Measurements from ENCODE around the gene EXOC1L.

The EXOC1L gene, protein sequence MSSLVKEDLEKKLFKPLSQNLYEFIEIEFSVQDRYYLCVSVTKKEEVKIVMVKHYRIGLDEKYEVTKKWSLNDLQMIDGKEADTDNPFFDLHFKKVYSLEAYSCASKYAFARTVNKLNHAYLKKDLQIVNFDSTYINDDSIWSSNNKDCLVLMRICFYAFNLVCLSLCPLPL

DNA sequence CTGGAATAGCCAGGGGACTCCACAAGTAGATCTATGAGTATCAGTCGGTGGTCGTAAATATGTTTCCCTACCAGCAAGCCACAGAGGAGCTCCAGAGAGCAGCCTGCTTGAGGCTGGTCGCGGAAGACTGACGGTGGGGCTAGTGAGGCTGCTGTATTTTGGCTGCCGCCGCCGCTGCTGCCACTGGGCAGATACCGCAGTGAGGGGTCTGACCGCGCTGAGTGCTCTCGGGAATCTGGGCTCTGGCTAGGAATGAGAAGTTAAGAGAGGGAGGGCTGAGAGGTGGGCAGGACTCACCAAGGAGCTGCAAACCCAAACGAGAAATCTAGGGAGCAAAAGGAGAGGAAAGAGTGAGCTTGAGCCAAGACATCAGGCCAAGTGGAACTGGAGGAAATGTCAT, at the start of gene EXOC1L:
EXOC1L (plus strand) TSS at position 157 of the 400 bp plus-strand sequence; CDS start at position 394, 237 bp downstream.
- no peak for DNase-seq

DNA sequence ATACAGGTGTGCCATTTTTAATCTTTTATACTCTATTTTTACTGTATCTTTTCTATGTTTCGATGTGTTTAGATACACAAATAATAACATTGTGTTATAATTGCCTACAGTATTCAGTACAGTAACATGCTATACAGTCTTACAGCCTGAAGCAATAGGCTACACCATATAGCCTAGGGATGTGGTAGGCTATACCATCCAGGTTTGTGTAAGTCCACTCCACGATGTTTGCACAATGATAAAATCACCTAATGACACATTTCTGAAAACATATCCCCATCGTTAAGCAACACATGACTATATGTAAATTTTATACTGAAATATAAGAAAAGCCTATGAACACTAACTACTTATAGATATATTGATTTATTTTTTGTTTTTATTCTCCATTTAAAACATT, 48.9 kb upstream of the EXOC1L start:
- no peak for DNase-seq

DNA sequence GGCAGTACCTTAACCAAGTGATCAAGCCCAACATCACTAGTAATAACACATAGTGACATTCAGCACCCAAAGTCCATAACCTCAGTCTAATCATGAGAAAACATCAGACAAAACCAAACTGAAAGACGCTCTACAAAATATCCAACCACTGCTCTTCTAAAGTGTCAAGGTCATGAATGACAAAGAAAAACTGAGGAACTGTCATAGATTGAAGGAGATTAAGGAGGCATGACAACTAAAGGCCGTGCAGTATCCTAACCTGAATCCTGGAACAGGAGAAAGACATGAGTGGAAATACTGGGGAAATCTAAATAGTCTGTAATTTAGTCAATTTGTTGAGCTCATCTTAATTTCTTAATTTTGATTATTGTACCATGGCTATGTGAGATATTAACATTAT, 38.2 kb upstream of the EXOC1L start:
- DNase-seq = no peak

DNA sequence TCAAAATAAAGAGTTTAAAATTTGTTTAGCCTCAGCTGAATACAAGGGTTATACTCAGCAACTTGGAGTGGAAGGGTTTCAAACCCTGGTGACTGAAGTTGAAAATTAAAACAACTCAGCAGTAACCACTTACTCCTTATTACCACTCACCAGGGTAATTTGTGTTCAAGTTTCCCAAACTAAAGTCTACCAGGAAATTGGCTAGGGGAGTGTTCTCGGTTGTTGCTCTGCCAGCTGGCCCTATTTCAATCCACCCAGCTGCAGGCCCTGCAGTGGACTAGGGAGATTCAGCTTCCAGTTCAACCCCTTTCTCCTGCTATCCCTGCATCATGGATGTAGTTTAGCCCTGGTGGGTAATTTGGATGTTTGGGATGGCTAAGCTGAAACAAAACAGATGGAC, 37.8 kb upstream of the EXOC1L start:
- DNase-seq = no peak

DNA sequence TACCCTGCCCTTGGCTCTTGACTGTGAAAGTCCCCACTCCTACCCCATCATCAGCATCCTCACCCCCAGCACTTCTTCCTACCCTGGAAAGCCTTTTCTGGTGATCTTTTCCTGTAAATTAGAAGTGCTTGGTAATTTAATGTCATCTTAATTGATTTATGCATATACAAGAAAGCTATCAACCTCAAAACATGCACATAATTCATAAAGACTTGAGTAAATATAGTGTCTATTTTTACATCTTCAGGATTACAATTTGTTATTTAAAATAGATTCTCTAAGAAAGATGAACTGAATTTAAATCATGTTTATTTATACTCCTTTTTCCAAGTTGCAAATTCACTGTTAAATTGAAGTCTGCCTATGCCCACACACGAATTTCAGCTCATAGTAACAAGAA, 36.0 kb upstream of the EXOC1L start:
- DNase-seq = no peak

DNA sequence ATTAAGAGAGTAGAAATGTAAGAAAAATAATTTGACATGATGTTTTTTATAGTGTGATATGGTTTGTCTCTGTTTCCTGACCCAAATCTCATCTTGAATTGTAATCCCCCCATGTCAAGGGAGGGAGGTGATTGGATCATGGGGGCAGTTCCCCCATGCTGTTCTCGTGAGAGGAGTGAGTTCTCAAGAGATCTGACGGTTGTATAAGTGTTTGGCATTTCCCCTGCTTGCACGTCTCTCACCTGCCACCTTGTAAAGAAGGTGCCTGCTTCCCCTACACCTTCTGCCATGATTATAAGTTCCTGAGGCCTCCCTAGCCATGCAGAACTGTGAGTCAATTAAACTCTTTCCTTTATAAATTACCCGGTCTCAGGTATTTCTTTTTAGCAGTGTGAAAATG, 34.8 kb upstream of the EXOC1L start:
- no peak for DNase-seq

DNA sequence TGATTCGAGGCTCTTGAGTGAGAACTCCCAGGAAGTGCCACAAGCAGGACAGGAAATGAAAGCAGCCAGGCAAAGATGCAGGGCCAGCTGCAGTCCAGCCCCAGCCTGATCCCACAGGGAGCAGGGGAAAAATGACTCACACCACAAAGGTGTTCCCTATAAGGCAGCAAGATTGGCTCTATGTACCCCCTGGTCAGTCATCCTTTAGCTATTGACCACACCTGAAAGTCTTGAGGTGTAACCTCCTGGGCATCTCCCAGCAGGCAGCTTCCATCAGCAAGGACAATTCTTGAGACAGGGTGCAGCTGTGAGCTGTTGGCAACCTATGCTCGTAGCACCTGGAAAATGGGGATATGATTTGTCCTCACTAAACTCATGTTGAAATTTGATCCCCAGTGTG, 27.9 kb upstream of the EXOC1L start:
- no peak for DNase-seq

DNA sequence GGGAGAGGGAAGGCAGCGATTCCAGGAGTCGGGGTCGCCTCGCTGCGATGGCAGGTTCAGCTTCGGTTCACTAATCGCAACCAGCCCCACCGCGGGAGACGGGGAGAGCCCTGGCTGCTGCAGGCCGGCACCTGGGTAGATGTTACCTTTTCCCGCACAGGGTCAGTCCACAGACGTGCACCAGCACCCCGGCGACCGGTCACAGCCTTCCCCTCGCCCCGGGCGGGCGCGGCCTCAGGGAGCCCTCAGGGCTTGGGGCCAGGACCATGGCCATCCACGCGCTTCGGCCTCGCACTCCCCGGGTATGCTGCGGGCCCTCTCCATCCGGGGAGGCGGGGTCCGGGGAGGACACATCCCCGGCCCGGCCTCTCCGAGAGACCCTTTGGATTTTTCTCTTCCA, 26.1 kb upstream of the EXOC1L start:
- no peak for DNase-seq

DNA sequence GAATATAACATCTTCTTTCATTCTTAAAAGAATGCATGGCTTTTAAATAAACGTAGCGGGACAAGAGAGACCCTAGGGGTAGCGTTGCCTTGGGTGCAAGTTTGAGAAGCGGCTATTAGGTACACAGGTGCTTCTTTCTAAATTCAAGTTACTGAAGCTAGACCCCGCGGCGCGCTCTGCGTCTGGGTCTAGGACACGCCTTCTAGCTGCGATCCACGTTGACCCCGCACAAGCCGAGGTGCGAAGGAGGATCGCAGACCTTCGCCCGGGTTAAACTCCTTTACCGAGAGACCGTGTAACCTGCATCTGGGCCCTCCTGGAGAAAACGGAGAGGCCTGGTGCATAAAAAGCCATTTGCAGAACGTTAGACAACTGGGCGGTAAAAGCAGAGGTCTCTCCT, 25.5 kb upstream of the EXOC1L start:
- DNase-seq = no peak

DNA sequence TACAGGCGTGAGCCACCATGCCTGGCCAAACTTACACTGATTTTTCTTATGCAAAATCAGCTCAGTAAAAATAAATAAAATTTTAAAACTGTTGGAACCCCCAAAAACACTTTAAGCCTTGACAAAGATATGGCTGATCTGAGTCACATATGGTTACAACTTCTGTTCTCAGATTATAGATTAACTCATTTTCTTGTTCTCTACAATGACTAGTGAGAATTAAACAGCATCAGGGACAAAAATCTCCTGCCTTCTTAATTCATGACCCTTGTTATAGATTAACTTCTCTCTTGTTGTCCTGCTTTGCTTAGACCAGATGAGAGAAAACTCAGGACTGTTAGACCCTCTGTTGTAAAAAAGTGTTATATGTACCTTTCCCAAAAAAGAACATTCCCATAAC, 24.2 kb upstream of the EXOC1L start:
- DNase-seq = no peak

DNA sequence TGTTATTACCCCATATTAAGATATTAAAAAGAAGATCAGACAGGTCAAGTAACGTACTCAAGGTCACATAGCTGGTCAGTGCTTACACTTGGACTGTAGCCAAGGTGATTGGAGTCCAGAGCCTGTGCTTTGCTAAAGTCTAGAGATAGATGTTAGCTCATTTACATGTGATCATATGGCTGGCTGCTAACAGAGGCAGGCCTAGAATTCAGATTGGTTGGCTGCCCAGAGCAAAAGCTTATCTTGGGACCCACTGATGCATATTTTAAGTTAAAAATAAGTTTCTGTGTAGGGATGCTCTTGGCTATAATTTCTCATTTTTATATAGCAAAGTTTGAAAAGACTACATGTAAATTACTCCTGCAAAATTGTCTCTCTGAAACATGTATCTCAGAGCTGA, 18.1 kb upstream of the EXOC1L start:
- DNase-seq = no peak

DNA sequence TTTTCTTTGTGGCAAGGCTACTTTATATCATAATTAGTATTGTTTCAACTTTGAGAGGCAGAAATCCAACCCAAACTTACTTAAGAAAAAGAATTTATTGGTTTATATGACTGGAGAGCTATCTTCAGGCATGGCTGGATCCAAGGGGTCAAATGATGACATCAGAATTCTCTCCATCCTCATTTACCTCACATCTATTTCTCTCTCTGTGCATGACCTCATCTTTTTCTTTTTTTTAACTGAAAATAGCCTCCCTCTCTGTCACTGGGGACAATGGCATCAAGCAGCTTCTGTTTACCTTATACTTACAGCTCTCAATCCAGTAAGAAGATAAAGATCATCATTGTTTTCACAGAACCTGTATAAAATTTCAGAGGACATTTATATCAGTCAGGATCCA, 12.0 kb upstream of the EXOC1L start:
- no peak for DNase-seq

DNA sequence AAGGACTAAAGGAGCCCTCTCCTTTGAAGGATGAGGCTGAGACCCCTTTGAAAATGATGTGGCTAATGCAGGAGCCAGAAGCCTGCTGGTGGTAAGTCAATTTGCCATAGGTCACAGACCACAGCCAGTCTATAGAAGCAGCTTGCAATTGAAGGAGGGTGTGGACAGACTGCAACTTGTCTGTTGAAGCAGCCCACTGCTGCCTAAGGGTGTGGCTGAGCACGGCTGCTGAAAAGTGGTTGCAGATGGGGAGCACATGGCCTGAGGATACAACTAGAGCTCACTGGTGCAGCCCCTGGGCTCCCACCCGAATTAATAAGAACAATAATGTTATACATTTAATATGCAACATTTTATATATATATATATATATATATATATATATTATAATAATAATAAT, 11.4 kb upstream of the EXOC1L start:
- no peak for DNase-seq

DNA sequence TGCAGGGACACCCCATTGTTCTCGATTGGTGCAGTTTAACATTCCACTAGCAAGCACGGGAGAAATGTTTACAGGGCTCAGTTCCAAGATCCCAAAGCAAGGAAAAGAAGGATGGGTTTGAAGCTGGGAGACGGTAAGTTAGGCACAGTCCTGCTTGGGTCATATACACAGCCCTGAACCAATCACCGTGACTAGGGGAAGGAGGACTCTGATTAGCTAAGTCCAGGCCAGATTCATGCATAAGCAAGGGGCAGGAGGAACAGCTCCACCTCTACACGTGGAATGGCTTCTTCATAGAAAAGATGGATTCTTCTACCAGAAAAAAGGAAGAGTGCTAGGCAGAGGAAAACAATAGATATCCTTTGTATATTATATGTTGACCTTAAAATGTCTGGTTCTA, 11.0 kb upstream of the EXOC1L start:
- no peak for DNase-seq

DNA sequence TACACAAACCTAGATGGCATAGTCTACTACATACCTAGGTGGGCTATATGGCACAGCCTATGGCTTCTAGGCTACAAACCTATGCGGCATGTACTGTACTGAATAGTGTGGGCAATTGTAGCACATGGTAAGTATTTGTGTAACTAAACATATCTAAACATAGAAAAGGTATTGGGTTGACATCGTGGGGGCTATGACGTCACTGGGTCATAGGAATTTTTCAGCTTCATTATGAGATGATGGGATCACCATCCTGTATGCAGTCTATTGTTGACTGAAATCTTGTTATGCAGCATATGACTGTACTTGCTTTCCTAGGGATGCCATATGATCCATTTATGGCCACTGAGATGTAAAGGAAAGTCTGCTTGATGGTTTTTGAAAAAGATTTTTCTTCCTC, 1.9 kb upstream of the EXOC1L start:
- no peak for DNase-seq

DNA sequence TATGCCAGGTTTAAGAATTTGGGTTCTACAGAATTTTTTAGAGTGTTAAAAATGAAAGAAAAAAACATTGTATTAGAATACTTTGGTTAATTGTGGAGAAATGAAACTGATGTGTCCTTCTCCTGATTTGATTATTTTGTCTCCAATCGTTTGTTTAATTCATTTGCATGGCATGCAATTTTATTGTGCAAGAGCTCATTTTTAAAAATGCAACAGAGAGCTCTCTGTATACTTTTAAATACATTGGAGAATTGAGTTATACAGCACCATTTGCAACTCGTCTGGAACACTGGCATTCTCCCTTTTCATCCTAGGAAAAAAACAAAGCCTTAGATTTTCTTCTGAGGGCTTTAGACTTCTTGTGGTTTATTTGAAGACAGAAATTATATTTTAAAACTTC, 689 bp downstream of the EXOC1L start:
- no peak for DNase-seq

DNA sequence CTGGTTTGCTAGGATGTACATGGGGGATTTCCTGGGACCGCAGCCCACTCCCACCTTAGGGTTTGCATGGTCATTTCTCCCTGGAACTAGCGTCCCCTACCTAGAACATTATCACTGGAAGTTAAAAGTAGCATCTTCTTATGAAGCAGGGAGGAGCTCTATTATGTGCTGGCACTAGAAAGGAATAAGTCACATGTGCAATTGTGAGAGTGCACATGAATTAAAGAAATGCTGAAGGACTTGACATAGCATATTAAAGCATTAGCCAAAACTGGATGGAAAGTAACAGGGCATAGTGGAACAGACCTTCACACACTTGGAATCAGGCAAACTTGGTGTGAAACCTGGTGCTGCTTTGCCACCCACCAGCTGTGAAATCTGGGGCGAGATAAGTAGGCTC, 2.7 kb downstream of the EXOC1L start:
- no peak for DNase-seq

DNA sequence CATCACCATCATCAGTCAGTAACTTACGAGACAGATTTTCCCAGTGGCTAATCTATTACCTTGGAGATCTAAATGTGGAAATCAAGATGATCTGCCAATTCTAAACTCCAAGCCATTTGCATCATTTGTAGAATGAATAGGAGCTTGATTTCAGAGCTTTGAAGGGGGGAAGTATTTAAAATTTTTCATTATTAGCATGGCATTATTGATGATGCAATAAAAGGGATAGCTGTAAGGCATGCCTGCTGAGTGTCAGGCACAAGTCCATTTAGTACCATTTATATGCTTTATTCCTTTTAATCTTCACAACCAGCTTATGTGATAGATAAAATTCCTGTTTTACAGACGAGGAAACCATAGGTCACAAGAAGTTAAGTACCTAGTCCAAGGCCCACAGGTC, 5.3 kb downstream of the EXOC1L start:
- no peak for DNase-seq

DNA sequence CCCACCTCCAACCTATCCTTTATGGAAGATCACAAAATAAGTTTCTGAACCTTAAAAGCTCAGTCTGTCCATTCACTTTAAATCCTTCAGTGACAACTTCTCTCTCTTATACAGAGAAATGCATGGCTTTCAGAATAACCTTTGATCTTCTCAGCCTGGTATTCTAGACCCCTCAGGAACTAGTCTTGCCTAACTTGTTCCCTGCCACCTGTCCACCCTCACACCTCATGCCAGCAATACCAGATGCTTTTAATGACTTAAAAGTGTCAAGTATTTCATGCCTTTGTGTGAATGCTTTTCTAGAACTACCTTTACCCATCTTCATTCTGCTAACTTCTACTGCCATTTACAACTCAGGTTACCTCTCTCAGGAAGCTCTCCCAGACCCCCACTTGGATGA, 7.4 kb downstream of the EXOC1L start:
- no peak for DNase-seq

DNA sequence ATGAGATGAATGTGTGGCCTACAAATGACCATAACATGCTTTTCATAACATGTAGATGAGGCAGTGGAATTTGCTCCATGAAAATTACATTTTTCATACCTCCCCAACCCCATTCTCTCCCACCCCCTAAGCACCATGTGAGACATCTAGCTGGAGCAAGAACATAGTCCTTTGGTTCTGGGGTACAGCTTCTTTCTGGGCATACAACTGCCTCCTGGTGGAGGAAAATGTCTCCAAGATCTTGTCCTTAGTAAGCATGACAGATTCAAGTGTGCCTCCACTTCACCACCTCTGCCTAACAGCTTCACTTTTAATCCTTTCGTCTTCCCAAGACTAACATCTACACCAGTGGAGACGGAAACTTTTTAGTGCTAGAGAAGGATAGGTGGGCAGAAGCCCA, 8.0 kb downstream of the EXOC1L start:
- DNase-seq = no peak

DNA sequence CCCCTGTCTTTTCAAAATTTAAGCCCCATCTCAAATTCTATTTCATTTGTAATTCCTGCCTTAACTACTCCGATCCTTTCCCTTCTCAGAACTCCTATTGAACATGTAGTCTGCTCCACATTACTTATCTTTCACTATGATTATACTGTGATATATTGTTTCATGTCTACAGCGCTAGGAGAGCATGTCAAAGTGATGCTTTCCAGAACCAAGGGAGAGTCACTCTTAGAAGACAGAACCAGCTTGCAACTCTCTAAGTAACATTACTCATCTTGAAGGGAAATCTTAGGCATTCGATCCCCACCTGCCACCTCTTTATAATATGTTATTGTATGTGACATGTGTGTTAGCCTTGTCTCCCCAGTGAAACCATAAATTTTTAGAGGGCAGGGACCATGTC, 10.5 kb downstream of the EXOC1L start:
- no peak for DNase-seq

DNA sequence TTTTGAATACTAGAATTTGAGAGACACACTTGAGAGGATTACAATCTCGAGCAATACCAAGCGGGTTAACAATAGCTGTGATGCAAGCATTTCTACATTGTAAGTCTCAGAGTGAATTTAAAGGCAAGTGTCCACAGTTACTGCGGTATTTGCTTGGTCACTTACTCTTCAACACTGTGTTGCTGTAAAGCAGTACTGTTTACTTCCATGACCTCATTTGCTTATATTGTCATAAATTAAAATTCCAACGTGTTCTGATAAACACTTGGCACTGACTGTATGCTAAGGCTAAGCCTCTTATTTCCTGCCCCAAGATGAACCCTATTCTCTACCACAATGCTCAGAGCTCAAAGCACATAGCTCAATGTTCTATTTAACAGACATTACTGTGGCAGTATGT, 11.1 kb downstream of the EXOC1L start:
- no peak for DNase-seq

DNA sequence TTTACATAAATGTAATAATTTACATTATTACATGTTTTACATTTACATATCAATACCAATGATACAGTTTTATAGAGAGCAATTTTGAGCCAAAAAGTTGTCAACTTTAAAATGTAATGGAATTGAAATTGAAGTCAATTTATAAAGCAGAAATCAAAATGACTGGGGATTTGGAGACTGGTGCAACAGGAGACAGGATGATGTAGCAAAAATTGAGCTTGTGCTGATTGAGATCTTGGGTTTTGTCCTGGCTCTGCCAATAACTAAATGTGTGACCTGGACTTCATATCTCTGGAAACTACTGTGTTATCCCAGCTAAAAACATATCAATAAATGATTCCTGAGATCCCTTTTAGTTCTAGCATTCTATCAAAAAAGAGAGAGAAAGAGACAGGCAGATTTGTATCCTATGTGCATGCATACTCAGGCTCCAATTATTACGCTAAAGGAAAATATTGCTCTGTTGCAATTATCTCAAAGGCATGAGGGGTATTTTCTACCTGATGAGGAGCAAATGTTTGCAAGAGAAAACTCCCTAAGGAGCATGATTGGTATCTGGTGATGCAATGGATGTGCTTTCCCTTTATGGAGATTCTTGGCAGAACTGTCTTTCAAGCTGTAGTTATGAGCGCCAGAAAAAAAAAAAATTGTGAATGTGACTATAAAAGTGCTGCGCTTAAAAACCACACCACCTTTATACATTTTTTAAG, 14.7 kb downstream of the EXOC1L start:
- DNase-seq = no peak

DNA sequence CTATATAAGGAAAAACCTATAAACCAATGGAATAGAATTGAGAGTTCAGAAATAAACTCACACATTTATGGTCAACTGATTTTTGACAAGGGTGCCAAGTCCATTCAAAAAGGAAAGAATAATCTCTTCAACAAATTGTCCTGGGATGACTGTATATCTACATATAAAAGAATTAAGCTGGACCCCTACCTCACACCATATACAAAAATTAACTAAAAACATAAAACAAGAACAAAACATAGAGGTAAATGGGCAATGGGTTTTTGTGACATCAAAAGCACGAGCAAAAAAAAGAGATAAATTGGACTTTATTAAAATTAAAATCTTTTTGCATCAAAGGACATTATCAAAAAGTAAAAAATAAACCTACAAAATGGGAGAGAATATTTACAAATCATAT, 18.3 kb downstream of the EXOC1L start:
- DNase-seq = no peak

DNA sequence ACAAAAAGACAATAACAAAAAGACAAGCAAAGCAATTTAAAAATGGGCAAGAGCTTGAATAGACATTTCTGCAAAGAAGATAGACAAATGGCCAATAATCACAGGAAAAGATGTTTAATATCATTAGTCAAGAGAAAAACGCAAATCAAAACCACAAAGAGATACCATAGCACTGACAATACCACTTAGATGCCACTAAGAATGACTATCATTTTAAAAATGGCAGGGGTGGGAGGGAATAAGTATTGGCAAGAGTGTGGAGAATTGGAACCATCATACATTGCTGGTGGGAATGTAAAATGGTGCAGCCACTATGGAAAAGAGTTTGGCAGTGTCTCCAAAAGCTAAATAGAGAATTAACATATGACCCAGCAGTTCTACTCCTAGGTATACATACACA, 18.8 kb downstream of the EXOC1L start:
- DNase-seq = no peak
